HepG2 (cell line): ENCODE data around the gene GPR156. TPM values are rescaled to one million over a fixed set of nuclear protein-coding genes. Genes with fewer than 3 reads are reported as not detected.

Source experiments
- ATAC-seq: fragments of 200-7000 bp; cut with Tn5 transposase; 3 replicates; pipeline ENCODE4 v1.9.1; 2020; ENCODE audit warnings: mild to moderate bottlenecking, moderate library complexity
- BruUV-seq: library from RNA; stranded (reverse); fragments of 400-500 nt; replicated peaks from 2 replicates; lab custom pipeline; 2021; lab: Mats Ljungman, UMichigan
- CTCF ChIA-PET: fragments of 300-600 bp; formaldehyde crosslinking; extraction: SDS; loops from one replicate; lab custom pipeline; 2021; ENCODE audit warnings: low total read pairs, inconsistent platforms, low intra/inter-chr PET ratio; lab: Yijun Ruan, JAX
- POLR2A ChIA-PET: fragments of 350-600 bp; sonication (Branson Sonifier 250); formaldehyde crosslinking; loops from one replicate; lab custom pipeline; 2020; ENCODE audit warnings: antibody characterized with exemption, inconsistent platforms; lab: Yijun Ruan, JAX
- DNase-seq: peaks from one replicate; pipeline ENCODE4 v3.0.0-alpha.2; 2015; ENCODE audit warnings: low spot score
- FAIRE-seq: peaks from 3 replicates; lab custom pipeline; 2011; peaks lifted over from hg19 to GRCh38; lab: Jason Lieb, UNC
- H2AFZ ChIP-seq: one replicate; pipeline ENCODE4 v1.6.1; 2011; ENCODE audit warnings: low read length, inconsistent platforms
- H3K27ac ChIP-seq: fragments of 300-600 bp; 3 replicates; pipeline ENCODE4 v1.8.0; 2011; ENCODE audit warnings: mixed run types, mild to moderate bottlenecking, mixed read lengths, low read length, inconsistent platforms; ENCODE audit not compliant: insufficient read depth; ENCODE audit errors: extremely low read length
- H3K27me3 ChIP-seq, 2 experiments: fragments of 200-600 bp in 1 of 2; 2 replicates in 1 of 2; 3 replicates in 1 of 2; pipeline versions ENCODE4 v1.6.0 to v1.8.0; 2011; ENCODE audit warnings: low read length in 2 of 2, mild to moderate bottlenecking in 2 of 2, moderate library complexity in 2 of 2, inconsistent platforms in 1 of 2; ENCODE audit not compliant: insufficient read depth in 2 of 2, control insufficient read depth in 1 of 2
- H3K36me3 ChIP-seq, 2 experiments: fragments of 200-600 bp in 1 of 2; replicated peaks in 1 of 2; 2 replicates in 1 of 2; 3 replicates in 1 of 2; pipeline versions ENCODE4 v1.5.1 to v1.8.0; 2011; ENCODE audit warnings: low read length in 2 of 2, inconsistent platforms in 1 of 2; ENCODE audit not compliant: insufficient read depth in 2 of 2, control insufficient read depth in 1 of 2
- H3K4me1 ChIP-seq: 2 replicates; pipeline ENCODE4 v1.5.1; 2012; ENCODE audit warnings: low read length, inconsistent platforms; ENCODE audit not compliant: insufficient read depth
- H3K4me2 ChIP-seq: 2 replicates; pipeline ENCODE4 v1.6.0; 2011; ENCODE audit warnings: low read depth, low read length, inconsistent platforms
- H3K4me3 ChIP-seq, 3 experiments: fragments of 200-600 bp in 1 of 3; sonication (generic), shearing (Covaris generic) in 1 of 3; replicated peaks in 1 of 3; 2 replicates each; pipeline ENCODE4 v1.5.1; 2011 to 2016; ENCODE audit warnings: low read length in 3 of 3, inconsistent platforms in 2 of 3, low read depth in 2 of 3, mild to moderate bottlenecking in 2 of 3, control low read depth in 1 of 3, mixed read lengths in 1 of 3; ENCODE audit not compliant: insufficient read depth in 1 of 3
- H3K79me2 ChIP-seq: one replicate; pipeline ENCODE4 v1.6.1; 2011; ENCODE audit warnings: low read length, inconsistent platforms; ENCODE audit not compliant: insufficient read depth
- H3K9ac ChIP-seq: 2 replicates; pipeline ENCODE4 v1.6.0; 2011; ENCODE audit warnings: mild to moderate bottlenecking, low read depth, low read length, inconsistent platforms; ENCODE audit not compliant: insufficient read depth
- H3K9me3 ChIP-seq: 2 replicates; pipeline ENCODE4 v1.5.1; 2012; ENCODE audit warnings: mild to moderate bottlenecking, low read length
- H4K20me1 ChIP-seq: 2 replicates; pipeline ENCODE4 v1.6.0; 2011; ENCODE audit warnings: inconsistent platforms, mild to moderate bottlenecking, low read length, moderate library complexity; ENCODE audit not compliant: insufficient read depth
- ATRX ChIP-seq: sonication (generic); formaldehyde crosslinking; IDR thresholded peaks from 2 replicates; pipeline ENCODE4 v1.4.0; 2020; ENCODE audit warnings: missing genetic modification reagents, borderline replicate concordance
- RNF219 ChIP-seq: sonication (generic); formaldehyde crosslinking; IDR thresholded peaks from 2 replicates; pipeline ENCODE4 v1.5.0; 2020; ENCODE audit warnings: mild to moderate bottlenecking, missing genetic modification reagents
- SMYD3 ChIP-seq: sonication (generic); formaldehyde crosslinking; IDR thresholded peaks from 2 replicates; pipeline ENCODE4 v1.8.1; 2023; ENCODE audit warnings: mild to moderate bottlenecking, missing genetic modification reagents
- ZBTB4 ChIP-seq: sonication (generic); formaldehyde crosslinking; IDR thresholded peaks from 2 replicates; pipeline ENCODE4 v1.4.0; 2020; ENCODE audit warnings: missing genetic modification reagents, mild to moderate bottlenecking, borderline replicate concordance
- ZMYM3 ChIP-seq: sonication (generic); formaldehyde crosslinking; IDR thresholded peaks from 2 replicates; pipeline ENCODE4 v1.5.1; 2020; ENCODE audit warnings: mild to moderate bottlenecking, missing genetic modification reagents
- in situ Hi-C: cut with HindIII; loops from 2 replicates; pipeline ENCODE4 v1.10.0; 2017; ENCODE audit warnings: low pct_unique_long_range_greater_than_20kb; ENCODE audit not compliant: extremely low pct_ligation_motif_present
- intact Hi-C: fragments of 100-400 bp; cut with micrococcal nuclease; formaldehyde crosslinking; loops from one replicate; pipeline ENCODE4 v1.10.0; 2022; ENCODE audit not compliant: unreplicated experiment
- polyA plus RNA-seq, 8 experiments: library from polyadenylated mRNA; depleted of rRNA in 3 of 8; stranded (reverse) in 7 of 8; unstranded in 1 of 8; fragments of >200 nt; fragmentation: Illumina TruSeq in 4 of 8; extraction: Trizol in 4 of 8; gene quantifications; 2 replicates each; pipeline versions ENCODE4 v1.2.1 to v1.2.3, GENCODE V29; 2011 to 2016; ENCODE audit warnings: low read depth in 4 of 8, missing spikeins in 1 of 8, mixed read lengths in 1 of 8; ENCODE audit not compliant: insufficient read depth in 1 of 8
- total RNA-seq, 5 experiments: library from RNA; depleted of rRNA; stranded (reverse); fragments of >200 nt; fragmentation: Illumina TruSeq; extraction: Trizol; gene quantifications; 2 replicates each; pipeline ENCODE4 v1.2.3, GENCODE V29; 2016; ENCODE audit warnings: low read depth in 1 of 5

The GPR156 gene
- total and polyA plus RNA-seq, 2 of the 13 experiments (the other 11 are each of a cell fraction or from before 2014, with no cell fraction given), result not detected

DNA sequence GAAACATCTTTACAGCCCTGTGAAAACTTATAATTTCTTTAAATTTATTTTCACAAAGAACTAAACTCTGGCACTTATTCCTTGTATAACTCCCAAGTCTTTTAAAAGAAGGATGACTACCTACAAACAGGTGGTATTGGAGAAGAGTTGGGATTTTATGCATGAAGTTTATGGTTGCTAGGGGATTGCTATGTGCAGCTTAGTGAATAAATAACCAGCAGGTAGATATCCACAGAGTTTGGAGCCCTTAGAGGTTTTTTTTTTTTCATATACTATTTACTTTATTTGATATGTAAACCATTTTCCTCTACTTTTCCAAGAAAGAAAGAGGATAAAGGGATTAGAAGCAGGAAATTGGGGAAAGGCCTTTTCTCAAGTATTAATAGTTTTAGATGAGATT, 91.5 kb downstream of the GPR156 start:
- no peak overlapping the region for H3K4me3 ChIP-seq
- no peak for FAIRE-seq
- no peaks in the 10 kb centered on the region for H3K36me3 ChIP-seq
- no peaks in the 10 kb centered on the region for H3K79me2 ChIP-seq
- TF ChIP-seq ZBTB4 (CRISPR knock-in tag) (no peak), ATRX (CRISPR knock-in tag) (no peak), SMYD3 (CRISPR knock-in tag) (no peak), ZMYM3 (CRISPR knock-in tag) (no peak), RNF219 (CRISPR knock-in tag) (no peak)
- TF ChIP-seq, all 625 proteins: peak for 0
- H4K20me1 ChIP-seq, result no peaks in the 10 kb centered on the region
- H3K4me1 ChIP-seq, result no peaks in the 10 kb centered on the region
- H3K27ac ChIP-seq, result no peak overlapping the region
- H2AFZ ChIP-seq, result no peak overlapping the region
- intact Hi-C loops, result loop anchor here (10.0 kb wide), 1 partner anchor 59 kb away; no protein-coding TSS in a partner anchor
- POLR2A ChIA-PET, result no interaction called here
- DNase-seq (no peak), ATAC-seq (no peak)
- BruUV-seq, result no TSS peak
- H3K9ac ChIP-seq, result no peak overlapping the region
- no peak overlapping the region for H3K4me2 ChIP-seq
- H3K9me3 ChIP-seq, result no peaks in the 10 kb centered on the region
- H3K27me3 ChIP-seq, result no peaks in the 10 kb centered on the region
- CTCF ChIA-PET, result no interaction called here
- in situ Hi-C loops, result no loop called here
